HepG2 (cell line): Measurements from ENCODE around the gene MDFI. TPM values are rescaled to one million over a fixed set of nuclear protein-coding genes. Genes with fewer than 3 reads are reported as not detected.
A peak's percentile ranks its signal among the peaks of the same experiment; 100 is the strongest.

Source experiments
- ATAC-seq: fragments of 200-7000 bp; cut with Tn5 transposase; 3 replicates; pipeline ENCODE4 v1.9.1; 2020; ENCODE audit warnings: mild to moderate bottlenecking, moderate library complexity
- BruUV-seq: library from RNA; stranded (reverse); fragments of 400-500 nt; replicated peaks from 2 replicates; lab custom pipeline; 2021; lab: Mats Ljungman, UMichigan
- CTCF ChIA-PET: fragments of 300-600 bp; formaldehyde crosslinking; extraction: SDS; loops from one replicate; lab custom pipeline; 2021; ENCODE audit warnings: low total read pairs, inconsistent platforms, low intra/inter-chr PET ratio; lab: Yijun Ruan, JAX
- POLR2A ChIA-PET: fragments of 350-600 bp; sonication (Branson Sonifier 250); formaldehyde crosslinking; loops from one replicate; lab custom pipeline; 2020; ENCODE audit warnings: antibody characterized with exemption, inconsistent platforms; lab: Yijun Ruan, JAX
- DNase-seq: peaks from one replicate; pipeline ENCODE4 v3.0.0-alpha.2; 2015; ENCODE audit warnings: low spot score
- FAIRE-seq: peaks from 3 replicates; lab custom pipeline; 2011; peaks lifted over from hg19 to GRCh38; lab: Jason Lieb, UNC
- H2AFZ ChIP-seq: one replicate; pipeline ENCODE4 v1.6.1; 2011; ENCODE audit warnings: low read length, inconsistent platforms
- H3K27ac ChIP-seq: fragments of 300-600 bp; 3 replicates; pipeline ENCODE4 v1.8.0; 2011; ENCODE audit warnings: mixed run types, mild to moderate bottlenecking, mixed read lengths, low read length, inconsistent platforms; ENCODE audit not compliant: insufficient read depth; ENCODE audit errors: extremely low read length
- H3K27me3 ChIP-seq, 2 experiments: fragments of 200-600 bp in 1 of 2; 2 replicates in 1 of 2; 3 replicates in 1 of 2; pipeline versions ENCODE4 v1.6.0 to v1.8.0; 2011; ENCODE audit warnings: low read length in 2 of 2, mild to moderate bottlenecking in 2 of 2, moderate library complexity in 2 of 2, inconsistent platforms in 1 of 2; ENCODE audit not compliant: insufficient read depth in 2 of 2, control insufficient read depth in 1 of 2
- H3K36me3 ChIP-seq, 2 experiments: fragments of 200-600 bp in 1 of 2; replicated peaks in 1 of 2; 2 replicates in 1 of 2; 3 replicates in 1 of 2; pipeline versions ENCODE4 v1.5.1 to v1.8.0; 2011; ENCODE audit warnings: low read length in 2 of 2, inconsistent platforms in 1 of 2; ENCODE audit not compliant: insufficient read depth in 2 of 2, control insufficient read depth in 1 of 2
- H3K4me1 ChIP-seq: 2 replicates; pipeline ENCODE4 v1.5.1; 2012; ENCODE audit warnings: low read length, inconsistent platforms; ENCODE audit not compliant: insufficient read depth
- H3K4me2 ChIP-seq: 2 replicates; pipeline ENCODE4 v1.6.0; 2011; ENCODE audit warnings: low read depth, low read length, inconsistent platforms
- H3K4me3 ChIP-seq, 3 experiments: fragments of 200-600 bp in 1 of 3; sonication (generic), shearing (Covaris generic) in 1 of 3; replicated peaks in 1 of 3; 2 replicates each; pipeline ENCODE4 v1.5.1; 2011 to 2016; ENCODE audit warnings: low read length in 3 of 3, inconsistent platforms in 2 of 3, low read depth in 2 of 3, mild to moderate bottlenecking in 2 of 3, control low read depth in 1 of 3, mixed read lengths in 1 of 3; ENCODE audit not compliant: insufficient read depth in 1 of 3
- H3K79me2 ChIP-seq: one replicate; pipeline ENCODE4 v1.6.1; 2011; ENCODE audit warnings: low read length, inconsistent platforms; ENCODE audit not compliant: insufficient read depth
- H3K9ac ChIP-seq: 2 replicates; pipeline ENCODE4 v1.6.0; 2011; ENCODE audit warnings: mild to moderate bottlenecking, low read depth, low read length, inconsistent platforms; ENCODE audit not compliant: insufficient read depth
- H3K9me3 ChIP-seq: 2 replicates; pipeline ENCODE4 v1.5.1; 2012; ENCODE audit warnings: mild to moderate bottlenecking, low read length
- H4K20me1 ChIP-seq: 2 replicates; pipeline ENCODE4 v1.6.0; 2011; ENCODE audit warnings: inconsistent platforms, mild to moderate bottlenecking, low read length, moderate library complexity; ENCODE audit not compliant: insufficient read depth
- BORCS8-MEF2B ChIP-seq: sonication (generic); formaldehyde crosslinking; IDR thresholded peaks from 2 replicates; pipeline ENCODE4 v1.8.0; 2022; ENCODE audit warnings: mild to moderate bottlenecking, missing genetic modification reagents
- CHD2 ChIP-seq: IDR thresholded peaks from 2 replicates; pipeline ENCODE4 v1.6.1; 2011; ENCODE audit warnings: low read depth, low read length, improper control_type of control experiment
- HOXA7 ChIP-seq: sonication (generic); formaldehyde crosslinking; IDR thresholded peaks from 2 replicates; pipeline ENCODE4 v1.8.1; 2022; ENCODE audit warnings: mild to moderate bottlenecking, missing genetic modification reagents, moderate library complexity
- JDP2 ChIP-seq: sonication (generic); formaldehyde crosslinking; IDR thresholded peaks from 2 replicates; pipeline ENCODE4 v1.8.1; 2022; ENCODE audit warnings: missing genetic modification reagents, borderline replicate concordance
- NFAT5 ChIP-seq: sonication (generic); formaldehyde crosslinking; IDR thresholded peaks from 2 replicates; pipeline ENCODE4 v1.4.0; 2020; ENCODE audit warnings: missing genetic modification reagents
- POLR2AphosphoS5 ChIP-seq: IDR thresholded peaks from 2 replicates; pipeline ENCODE4 v1.6.1; 2012; ENCODE audit warnings: low read depth, low read length
- RBFOX2 ChIP-seq: fragments of 200-400 bp; formaldehyde crosslinking; IDR thresholded peaks from 2 replicates; pipeline ENCODE4 v1.6.1; 2017; ENCODE audit warnings: low read depth, mild to moderate bottlenecking, low read length
- TRAFD1 ChIP-seq: sonication (generic); formaldehyde crosslinking; IDR thresholded peaks from 2 replicates; pipeline ENCODE4 v1.5.1; 2020; ENCODE audit warnings: missing genetic modification reagents, mild to moderate bottlenecking, borderline replicate concordance
- XBP1 ChIP-seq: sonication (generic); formaldehyde crosslinking; IDR thresholded peaks from 2 replicates; pipeline ENCODE4 v1.5.0; 2020; ENCODE audit warnings: missing genetic modification reagents
- ZBTB49 ChIP-seq: sonication (generic); formaldehyde crosslinking; IDR thresholded peaks from 2 replicates; pipeline ENCODE4 v1.4.0; 2020; ENCODE audit warnings: missing genetic modification reagents, borderline replicate concordance
- WGBS: methylation state at CpG from one replicate; pipeline ENCODE4 v1.1.6; 2017; ENCODE audit warnings: low lambda C conversion rate; 5-methylcytosine and 5-hydroxymethylcytosine counted together
- in situ Hi-C: cut with HindIII; loops from 2 replicates; pipeline ENCODE4 v1.10.0; 2017; ENCODE audit warnings: low pct_unique_long_range_greater_than_20kb; ENCODE audit not compliant: extremely low pct_ligation_motif_present
- intact Hi-C: fragments of 100-400 bp; cut with micrococcal nuclease; formaldehyde crosslinking; loops from one replicate; pipeline ENCODE4 v1.10.0; 2022; ENCODE audit not compliant: unreplicated experiment
- polyA plus RNA-seq, 8 experiments: library from polyadenylated mRNA; depleted of rRNA in 3 of 8; stranded (reverse) in 7 of 8; unstranded in 1 of 8; fragments of >200 nt; fragmentation: Illumina TruSeq in 4 of 8; extraction: Trizol in 4 of 8; gene quantifications; 2 replicates each; pipeline versions ENCODE4 v1.2.1 to v1.2.3, GENCODE V29; 2011 to 2016; ENCODE audit warnings: low read depth in 4 of 8, missing spikeins in 1 of 8, mixed read lengths in 1 of 8; ENCODE audit not compliant: insufficient read depth in 1 of 8
- total RNA-seq, 5 experiments: library from RNA; depleted of rRNA; stranded (reverse); fragments of >200 nt; fragmentation: Illumina TruSeq; extraction: Trizol; gene quantifications; 2 replicates each; pipeline ENCODE4 v1.2.3, GENCODE V29; 2016; ENCODE audit warnings: low read depth in 1 of 5

MDFI gene
- total and polyA plus RNA-seq, 2 of the 13 experiments (the other 11 are each of a cell fraction or from before 2014, with no cell fraction given) = 0.28 TPM; not detected in 1

- TF ChIP-seq NFAT5 (CRISPR knock-in tag) (no peak), HOXA7 (no peak), XBP1 (no peak)
These were observed 40.8 kb upstream of the MDFI start (continued) for GRCh38 chr6:41597246-41598000.

GRCh38 chr6:41598670-41599014, 39.6 kb upstream of the MDFI start:
- H3K79me2 ChIP-seq = no peaks in the 10 kb centered on the region
- peaks cover 7% of the 10 kb centered on the region for H3K4me1 ChIP-seq
- peaks cover 3% of the 10 kb centered on the region; the same call in 1 of the 2 replicates for H4K20me1 ChIP-seq
- no peaks in the 10 kb centered on the region for H3K9me3 ChIP-seq
- no peak overlapping the region for H2AFZ ChIP-seq
- in situ Hi-C loops (no loop called here), intact Hi-C loops (no loop called here)
- no TSS peak for BruUV-seq
- POLR2A ChIA-PET = interaction anchor here (0.7 kb wide), 1 partner anchor 80 kb away, joined by 4 read pairs; no protein-coding TSS in a partner anchor
- no peak overlapping the region for H3K4me3 ChIP-seq
- CTCF ChIA-PET = no interaction called here
- no peak for FAIRE-seq
- ATAC-seq = no peak
- TF ChIP-seq POLR2AphosphoS5 = no peak
- no peak for TF ChIP-seq ZBTB49
- TF ChIP-seq JDP2 (CRISPR knock-in tag) = no peak
- no peak for TF ChIP-seq TRAFD1 (CRISPR knock-in tag)
- 0 out of 2 replicates have a peak, but pooled peaks have one; percentile 0 for TF ChIP-seq RBFOX2
- TF ChIP-seq BORCS8-MEF2B (CRISPR knock-in tag) = no peak
- TF ChIP-seq CHD2 = no peak
- peaks cover 0 to under 1% of the 10 kb centered on the region in 2 experiments; a peak in 1 of 5 replicates for H3K27me3 ChIP-seq
- H3K9ac ChIP-seq = no peak overlapping the region
- H3K27ac ChIP-seq = no peak overlapping the region
- H3K4me2 ChIP-seq = no peak overlapping the region
- 95% methylated on average over 7 of the region's 8 CpGs for WGBS
- DNase-seq = no peak
- H3K36me3 ChIP-seq = peaks cover 28 to 46% of the 10 kb centered on the region in 2 experiments
